ENCODE measurements around the gene FOSB.

FOSB gene

GRCh38 chr19:45485305-45486077, 17.7 kb downstream of the FOSB start:
- DNase-seq = peak; percentile 98

DNA sequence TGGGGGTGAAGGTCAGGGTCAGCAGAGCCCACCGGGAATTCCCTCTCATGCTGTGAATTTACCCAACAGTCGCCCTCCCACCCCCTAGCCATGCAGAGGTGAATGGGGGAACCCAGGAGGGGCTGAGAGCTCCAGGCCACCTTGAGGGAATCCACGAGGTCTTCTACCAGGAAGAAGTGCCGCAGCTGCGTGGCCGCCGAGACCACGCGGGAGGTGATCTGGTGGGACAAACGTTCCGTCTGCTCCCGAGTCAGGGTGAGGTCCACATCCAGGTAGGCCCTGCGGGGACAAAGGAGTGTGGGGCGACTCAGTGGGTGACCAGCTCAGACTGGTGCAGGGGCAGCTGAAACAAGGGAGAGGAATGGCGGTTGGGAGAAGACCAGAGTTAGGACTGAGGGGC, 20.9 kb downstream of the FOSB start:
- DNase-seq = no peak

GRCh38 chr19:45489216-45489855, 21.5 kb downstream of the FOSB start:
- no peak for DNase-seq

- DNase-seq = no peak
Observed at GRCh38 chr19:45492137-45492626, 24.4 kb downstream of the FOSB start.

DNA sequence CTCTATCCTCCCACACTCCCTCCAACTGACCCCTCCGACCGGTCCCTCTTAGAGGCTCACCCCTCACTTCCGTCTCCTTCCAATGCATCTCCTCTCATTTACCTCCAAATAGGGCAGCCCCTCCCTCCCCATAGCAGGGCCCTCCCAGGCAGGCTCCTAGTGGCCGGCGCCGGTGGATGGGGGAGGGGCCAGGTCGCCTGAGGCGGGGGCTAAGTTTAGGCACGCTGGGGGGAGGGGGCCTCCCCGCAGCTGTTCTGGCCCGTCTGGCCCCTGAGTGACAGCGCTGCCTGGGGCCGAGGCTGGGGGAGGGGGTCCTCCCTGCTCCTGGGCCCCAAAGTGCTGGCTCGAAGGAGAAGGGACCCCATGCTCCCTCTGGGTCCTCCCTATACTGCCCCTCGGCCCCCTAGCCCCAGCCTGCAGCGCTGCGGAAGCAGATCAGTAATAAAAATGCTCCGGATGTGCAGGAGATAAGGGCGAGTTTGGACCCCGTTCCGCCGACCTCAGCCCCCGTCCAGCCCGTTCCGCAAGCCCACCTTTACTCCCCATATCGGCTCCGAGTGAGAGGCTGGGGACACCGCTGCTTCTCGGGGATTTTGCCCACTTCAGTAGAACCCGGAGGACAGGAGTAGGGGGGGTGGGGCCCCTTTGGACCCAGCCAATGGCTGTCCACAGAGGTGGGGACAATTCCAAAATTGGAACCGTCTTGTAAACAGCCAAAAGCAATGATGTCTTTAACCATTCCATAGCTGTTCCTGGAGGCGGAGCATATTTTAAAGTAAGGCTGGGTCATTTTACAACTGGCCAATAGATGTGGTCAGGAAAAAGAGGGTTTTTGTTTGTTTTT, 25.1 kb downstream of the FOSB start:
- DNase-seq = no peak

DNA sequence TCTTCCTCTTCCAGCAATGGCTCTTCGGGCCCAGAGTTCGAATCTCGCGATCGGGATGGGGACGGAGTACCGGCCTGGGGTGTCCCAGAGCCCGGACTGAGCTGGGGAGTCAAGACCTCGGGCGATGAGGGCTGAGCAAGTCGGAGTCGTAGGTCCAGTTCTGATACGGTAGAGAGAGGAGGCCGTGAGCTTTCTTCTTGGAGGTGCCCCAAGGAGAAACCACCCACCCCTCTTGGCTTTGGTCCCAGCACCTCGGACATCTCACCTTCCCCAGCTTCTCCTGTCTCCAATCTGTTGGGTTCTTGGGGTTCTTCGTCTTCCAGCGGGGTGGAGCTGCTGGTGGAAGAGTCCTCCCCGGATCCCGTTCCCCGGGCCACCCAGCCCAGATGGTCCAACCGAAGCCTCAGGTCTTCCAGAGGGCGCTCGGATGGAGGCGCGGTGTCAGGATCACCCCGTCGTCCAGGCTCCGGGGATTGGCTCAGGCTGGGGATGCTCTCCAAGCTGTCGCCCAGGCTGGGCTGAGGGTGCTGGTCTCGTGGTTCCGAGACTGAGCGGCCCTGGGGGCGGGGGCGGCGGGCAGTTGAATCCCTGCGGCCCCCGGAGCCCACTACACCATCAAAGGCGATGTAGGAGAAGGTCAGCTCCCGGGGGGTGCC, 26.6 kb downstream of the FOSB start:
- DNase-seq = no peak

DNA sequence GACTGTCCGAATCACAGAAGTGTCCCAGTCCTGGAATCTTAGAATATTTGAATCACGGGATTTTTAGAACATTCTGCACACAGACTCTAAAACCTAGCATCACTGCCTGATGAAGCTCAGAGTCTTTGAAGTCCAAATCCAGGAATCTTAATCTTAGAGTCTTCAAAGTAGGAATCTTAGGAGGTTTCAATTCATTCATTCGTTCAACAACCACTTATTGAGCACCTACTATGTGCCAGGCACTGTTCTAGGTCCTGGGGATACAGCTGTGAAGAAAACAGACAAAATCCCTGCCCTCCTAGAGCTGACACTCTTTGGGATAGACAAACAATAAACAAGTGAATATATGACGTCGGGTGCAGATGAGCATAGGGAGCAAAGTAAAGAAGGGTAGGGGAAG, 27.4 kb downstream of the FOSB start:
- DNase-seq = no peak

- DNase-seq = no peak
Observed at GRCh38 chr19:45496349-45496953, 28.7 kb downstream of the FOSB start.

- no peak for DNase-seq
Observed at GRCh38 chr19:45497791-45498190, 30.0 kb downstream of the FOSB start.

DNA sequence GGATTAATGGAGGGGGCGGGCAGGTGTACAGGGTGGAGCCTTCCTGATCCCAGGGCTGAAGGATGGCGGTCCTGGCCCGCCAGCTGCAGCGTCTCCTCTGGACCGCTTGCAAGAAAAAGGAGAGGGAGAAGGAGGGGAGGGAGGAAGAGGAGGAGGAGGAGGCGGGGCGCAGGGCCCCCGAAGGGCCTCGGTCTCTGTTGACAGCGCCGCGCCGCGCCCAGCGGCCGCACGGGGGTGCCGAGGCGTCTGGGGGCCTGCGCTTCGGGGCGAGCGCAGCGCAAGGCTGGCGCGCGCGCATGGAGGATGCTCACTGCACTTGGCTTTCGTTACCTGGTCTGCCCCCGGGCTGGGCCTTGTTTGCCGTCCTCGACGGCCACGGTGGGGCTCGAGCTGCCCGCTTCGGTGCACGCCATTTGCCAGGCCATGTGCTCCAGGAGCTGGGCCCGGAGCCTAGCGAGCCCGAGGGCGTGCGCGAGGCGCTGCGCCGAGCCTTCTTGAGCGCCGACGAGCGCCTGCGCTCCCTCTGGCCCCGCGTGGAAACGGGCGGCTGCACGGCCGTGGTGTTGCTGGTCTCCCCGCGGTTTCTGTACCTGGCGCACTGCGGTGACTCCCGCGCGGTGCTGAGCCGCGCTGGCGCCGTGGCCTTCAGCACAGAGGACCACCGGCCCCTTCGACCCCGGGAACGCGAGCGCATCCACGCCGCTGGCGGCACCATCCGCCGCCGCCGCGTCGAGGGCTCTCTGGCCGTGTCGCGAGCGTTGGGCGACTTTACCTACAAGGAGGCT, 30.8 kb downstream of the FOSB start, which contains the start of gene PPM1N:
PPM1N (plus strand) TSS at position 33 of the 785 bp plus-strand sequence; CDS start at position 63, 30 bp downstream.
- peak; percentile 43 for DNase-seq

DNA sequence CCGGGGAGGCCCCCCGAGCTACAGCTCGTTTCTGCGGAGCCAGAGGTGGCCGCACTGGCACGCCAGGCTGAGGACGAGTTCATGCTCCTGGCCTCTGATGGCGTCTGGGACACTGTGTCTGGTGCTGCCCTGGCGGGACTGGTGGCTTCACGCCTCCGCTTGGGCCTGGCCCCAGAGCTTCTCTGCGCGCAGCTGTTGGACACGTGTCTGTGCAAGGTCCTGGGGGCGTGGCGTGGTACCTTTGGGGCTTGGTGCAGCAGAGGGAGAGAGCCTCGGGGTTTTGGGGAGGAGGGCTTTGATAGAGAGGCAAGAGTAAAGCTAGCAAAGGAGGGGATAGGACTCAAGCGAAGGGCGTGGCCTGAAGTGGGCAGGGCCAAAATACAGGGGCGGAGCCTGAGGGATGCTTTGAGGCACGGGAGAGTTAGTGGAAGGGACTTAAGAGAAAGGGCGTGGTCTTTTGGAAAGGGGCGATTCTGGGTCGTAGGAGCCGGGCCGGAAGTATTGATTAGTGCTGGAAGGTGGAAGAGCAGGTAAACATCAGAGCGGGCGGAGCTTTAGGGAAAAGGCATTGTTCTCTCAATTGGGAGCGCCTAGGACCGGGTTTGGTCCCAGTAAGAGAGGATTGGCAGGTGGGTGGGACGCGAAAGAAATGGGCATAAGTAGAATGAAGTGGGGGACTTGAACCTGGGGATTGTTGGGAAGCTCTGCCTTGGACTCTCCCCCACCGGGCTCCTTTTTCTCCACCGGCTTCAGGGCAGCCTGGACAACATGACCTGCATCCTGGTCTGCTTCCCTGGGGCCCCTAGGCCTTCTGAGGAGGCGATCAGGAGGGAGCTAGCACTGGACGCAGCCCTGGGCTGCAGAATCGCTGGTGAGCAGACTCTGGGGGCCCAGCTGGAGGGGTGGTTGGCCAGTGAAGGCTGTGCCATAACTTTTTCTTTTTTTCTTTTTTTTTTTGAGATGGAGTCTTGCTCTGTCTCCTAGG, 31.7 kb downstream of the FOSB start:
- peak; percentile 34 for DNase-seq

DNA sequence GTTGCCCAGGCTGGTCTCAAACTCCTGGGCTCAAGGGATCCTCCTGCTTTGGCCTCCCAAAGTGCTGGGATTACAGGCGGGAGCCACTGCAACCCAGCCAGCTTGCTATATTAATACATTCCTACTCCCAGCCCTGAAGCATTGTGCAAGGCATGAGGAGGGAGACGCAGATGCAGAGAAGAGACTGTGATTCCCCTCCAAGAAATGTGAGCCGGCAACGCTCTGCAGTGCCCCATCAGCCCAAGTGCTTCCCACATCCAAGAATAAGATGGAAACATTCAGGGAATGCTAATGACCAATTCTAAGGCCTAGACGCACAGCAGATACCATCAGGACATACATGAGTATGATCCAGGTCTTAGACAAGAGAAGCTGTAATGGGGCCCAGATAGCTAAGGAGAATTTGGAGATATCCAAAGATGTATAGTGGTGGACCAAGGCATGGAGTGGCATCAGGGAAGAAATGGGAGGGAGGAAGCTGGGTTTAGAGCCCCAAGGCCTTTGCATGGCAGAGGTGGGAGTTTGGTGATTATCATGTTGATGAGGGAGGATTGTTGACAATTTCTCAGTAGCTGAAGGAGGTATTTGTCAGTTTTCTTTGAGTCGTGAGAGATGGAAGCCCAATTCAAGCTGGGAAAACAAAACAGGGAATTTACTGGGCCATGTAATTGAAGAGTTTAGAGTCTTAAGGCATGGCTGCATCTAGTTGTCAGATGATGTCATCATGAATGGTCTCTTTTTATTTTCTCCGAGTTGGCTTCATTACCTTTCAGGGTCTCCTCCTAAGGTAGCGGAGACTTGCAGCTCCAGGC, 33.3 kb downstream of the FOSB start:
- no peak for DNase-seq

DNA sequence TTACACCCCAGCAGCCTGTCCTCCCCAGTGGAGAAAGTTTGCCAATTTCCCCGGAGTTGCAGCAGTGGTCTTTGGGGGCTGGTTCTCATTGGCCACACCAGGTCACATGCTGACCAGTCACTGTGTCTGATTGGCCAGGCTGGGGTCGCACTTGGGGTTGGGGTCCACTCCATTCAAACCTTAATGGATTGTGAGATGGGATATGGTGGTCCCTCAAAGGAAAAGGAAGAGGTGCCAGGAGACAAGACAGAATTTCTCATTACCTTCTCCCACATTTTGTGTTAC, 33.9 kb downstream of the FOSB start:
- DNase-seq = no peak

- DNase-seq = no peak
Observed at GRCh38 chr19:45502111-45502510, 34.3 kb downstream of the FOSB start.

DNA sequence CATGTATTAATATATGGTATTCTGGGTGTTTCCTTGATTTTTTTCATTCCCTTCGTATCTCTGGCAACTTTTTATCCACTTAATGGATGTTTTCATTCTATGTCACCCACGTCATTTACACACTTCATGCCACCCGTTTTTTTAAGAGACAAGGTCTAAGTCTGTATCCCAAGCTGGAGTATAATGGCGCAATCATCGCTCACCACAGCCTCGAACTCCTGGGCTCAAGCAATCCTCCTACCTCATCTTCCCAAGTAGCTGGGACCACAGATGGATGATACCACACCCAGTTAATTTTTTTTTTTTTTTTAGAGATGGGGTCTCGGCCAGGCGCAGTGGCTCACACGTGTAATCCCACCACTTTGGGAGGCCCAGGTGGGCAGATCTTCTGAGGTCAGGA, 36.1 kb downstream of the FOSB start:
- DNase-seq = no peak

- DNase-seq = no peak
Observed at GRCh38 chr19:45505151-45505995, 37.6 kb downstream of the FOSB start.

- no peak for DNase-seq
Observed at GRCh38 chr19:45505996-45506245, 38.1 kb downstream of the FOSB start.

DNA sequence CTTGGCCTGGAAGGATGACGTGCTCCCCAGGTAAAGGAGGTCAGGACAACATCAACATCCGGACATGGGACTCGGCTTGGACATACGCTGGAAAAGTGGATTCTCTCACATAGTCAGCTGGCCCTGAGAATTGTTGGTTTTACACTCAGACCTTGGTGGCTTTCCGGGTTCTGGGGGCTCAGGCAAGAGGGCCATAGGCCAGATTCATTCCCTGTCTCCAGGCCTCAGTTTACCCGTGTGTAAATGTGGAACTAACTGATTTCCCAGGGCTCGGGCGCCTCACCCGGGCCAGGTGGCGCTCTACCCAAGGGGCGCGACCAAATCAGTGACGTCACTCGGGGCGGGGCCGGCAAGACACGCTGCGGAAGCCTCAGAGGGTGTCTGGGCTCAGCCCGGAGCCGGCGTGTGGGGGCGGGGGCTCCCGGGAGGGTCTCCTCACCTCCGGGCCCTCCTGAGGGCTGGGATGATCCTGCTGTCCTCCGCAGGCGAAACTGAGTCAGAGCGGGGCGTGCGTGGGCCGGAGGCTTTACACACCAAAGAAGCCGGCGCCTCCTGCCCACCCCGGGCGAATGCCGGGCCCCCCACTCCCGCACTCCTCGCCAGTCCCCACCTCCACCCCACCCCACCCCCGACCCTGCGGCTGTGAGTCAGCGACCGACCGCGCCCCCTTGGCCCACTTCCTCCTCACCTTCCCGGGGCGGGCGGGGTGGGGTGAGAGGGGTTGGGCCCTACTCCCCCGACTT, 38.6 kb downstream of the FOSB start:
- peak; percentile 98 for DNase-seq

Data from T-helper 9 cell (primary cell).